CMK (cell line): ENCODE results near the gene DCLK3.

Experiments
- DNase-seq: peaks from one replicate; pipeline ENCODE4 v3.0.0-alpha.2; 2010; ENCODE audit warnings: low read depth

The DCLK3 gene

DNA sequence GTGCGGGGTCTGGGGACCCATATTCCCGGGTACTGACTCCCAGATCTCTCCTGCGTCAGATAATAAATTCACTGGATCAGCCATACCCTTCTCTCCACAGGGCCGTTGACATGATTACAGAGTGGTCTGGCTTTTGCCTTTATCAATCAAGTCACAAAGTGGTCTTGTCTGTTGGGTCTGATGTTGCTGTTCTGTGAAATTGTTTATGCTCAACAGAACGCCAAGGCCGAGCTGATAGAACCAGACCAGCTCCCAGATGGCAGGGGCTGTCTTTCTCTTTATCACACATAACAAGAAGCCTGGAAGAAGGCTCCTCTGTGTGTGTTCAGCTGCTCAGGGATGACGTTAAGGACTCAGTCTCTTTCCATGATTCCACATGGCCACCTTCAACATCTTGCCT, 751 bp upstream of the DCLK3 start:
- no peak for DNase-seq

DNA sequence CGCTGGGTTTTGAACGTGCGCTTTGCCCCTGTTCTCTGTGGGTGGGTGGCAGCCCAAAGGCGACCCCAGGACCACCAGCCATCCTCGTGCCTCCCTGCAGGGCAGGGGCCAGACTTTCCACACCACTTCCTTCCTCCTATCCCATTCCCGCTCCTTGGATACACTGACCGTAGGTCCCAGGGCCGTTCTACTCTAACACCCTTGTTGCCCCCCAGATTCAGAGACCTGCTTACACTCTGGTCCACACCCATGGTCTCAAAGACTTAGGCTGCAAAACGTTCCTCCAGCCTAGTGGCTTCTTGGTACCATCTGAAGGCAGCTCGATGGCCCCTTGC, 318 bp upstream of the DCLK3 start:
- no peak for DNase-seq

DNA sequence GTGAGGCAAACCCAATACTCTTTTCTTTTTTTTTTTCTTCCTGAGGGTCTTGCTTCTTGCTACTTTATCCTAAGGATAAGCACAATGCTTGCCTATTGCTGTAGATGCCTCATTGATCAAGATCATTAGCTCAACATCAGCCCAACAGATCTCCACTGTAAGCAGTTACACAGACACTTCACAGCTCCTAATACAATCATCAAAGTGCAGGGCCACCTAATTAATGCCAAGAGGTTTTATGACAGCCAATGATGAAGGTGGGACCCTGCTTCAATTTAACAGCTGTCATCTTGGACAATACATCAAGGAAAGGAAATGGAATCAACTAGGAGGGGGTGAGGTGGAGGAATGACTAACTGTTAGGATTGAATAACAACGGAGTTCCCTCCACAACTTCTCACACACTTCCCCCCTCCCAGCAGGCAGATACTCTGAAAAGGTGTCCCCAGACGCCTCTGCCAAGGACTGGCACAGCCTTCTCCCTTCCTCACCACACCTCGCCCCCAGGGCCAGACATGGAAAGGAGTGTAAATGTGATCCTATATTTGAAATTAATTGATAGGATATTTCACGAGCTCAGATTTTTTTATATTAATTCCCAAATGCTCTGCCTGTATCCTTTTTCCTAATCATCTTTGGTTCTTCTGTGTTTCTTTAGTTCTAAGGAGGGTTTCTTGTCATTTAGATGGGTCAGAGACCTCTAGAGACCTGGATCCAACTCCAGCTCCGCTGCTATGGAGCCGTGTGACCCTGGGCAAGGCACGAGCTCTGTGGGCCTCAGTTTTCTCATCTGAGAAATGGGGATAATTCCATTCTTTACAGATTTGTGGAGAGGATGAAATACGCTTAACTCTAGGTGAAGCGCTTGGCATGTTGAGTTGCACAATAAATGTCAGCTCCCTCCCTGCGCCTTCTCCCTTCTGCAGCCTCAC, 1.2 kb downstream of the DCLK3 start:
- DNase-seq, result no peak

DNA sequence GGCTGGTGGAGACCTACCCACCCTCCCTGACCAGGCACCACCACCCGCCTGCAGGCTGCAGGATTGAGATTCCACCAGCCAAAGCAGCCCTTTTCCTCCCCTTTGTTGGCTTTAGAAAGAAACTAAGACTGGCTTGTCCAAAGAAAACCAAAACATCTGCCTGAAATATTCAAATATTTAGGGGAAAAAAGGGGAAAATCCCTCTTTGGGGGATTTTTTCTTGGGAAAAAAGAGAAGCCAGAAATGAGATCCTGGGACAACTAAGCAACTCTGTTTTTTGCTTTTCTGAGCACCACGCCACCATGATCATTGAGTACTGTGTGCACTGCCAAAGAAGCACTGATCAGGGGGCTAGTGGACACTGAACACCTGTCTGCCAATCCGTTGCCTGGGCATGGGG, 2.6 kb downstream of the DCLK3 start:
- DNase-seq, result no peak

DNA sequence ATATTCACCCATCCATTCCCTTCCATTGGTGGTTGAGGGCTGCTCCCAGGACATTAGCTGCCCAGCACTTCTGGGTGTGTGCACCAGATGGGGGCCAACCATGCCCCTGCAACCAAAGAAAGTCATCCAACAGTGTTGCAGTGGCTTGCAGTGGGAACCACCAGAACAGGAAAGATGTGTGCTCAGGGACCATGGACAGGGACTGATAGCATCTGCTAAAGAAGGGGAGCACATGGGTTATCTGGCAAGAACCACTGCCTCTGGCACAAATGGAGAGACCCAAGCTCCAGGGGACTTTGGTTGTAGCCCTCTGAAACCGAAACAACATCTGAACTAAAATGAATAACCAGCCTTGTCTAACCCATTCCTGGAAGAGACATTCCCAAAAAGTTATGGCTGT, 8.1 kb downstream of the DCLK3 start:
- DNase-seq, result no peak

DNA sequence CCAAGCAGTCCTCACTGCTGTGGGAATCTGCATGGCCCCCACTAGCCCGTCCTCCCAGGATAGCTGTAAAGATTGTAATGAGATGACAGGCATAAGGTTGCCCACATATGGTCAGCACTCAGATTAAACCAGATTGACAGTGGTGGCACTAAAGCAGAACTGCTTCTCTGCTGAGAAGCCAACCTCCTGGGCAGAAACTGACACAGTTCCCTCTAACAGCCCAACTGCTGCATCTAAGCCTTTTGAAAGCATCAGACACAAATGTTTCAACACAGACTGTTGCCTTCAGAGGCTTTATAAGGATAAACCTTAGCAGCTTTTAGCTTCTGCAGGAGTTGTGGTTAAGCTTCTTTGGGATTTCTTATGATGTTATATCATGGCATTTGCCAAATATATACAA, 13.0 kb downstream of the DCLK3 start:
- DNase-seq, result no peak

DNA sequence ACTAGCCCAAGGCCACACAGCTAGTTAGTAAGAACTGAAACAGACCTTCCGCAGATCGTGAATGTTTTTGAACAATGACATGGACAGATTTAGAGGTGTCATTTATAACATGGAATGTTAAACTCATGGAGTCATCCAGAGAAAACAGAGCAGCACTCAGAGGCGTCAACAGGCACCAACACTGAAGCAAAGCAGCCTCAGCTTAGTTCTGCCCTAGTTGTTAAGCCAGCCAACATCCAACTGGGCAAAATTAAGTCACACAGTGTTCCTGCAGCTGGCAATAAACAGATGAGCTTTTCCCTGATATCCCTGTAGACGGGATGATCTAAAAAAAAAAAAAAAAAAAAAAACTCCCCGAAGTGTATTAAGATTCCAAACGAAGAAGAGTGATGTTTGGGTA, 13.6 kb downstream of the DCLK3 start:
- no peak for DNase-seq

DNA sequence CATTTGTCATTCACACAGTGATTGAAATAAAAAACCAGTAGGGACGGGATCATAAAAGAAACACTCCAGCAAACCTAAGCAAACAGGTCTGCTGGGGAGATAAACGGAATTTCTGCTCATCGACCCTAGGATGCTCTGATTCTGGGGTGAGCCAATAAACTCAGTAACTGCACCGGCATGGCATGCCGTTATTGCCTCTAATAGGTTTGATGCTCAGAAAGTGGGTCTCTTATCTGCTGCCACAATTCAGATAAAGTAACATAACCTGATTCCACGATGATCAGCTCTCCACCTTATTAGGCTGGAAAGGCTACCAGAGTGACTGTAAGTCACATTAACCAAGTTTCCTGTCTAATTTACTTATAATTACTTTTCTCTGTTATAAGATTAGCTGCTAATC, 19.6 kb downstream of the DCLK3 start:
- no peak for DNase-seq

DNA sequence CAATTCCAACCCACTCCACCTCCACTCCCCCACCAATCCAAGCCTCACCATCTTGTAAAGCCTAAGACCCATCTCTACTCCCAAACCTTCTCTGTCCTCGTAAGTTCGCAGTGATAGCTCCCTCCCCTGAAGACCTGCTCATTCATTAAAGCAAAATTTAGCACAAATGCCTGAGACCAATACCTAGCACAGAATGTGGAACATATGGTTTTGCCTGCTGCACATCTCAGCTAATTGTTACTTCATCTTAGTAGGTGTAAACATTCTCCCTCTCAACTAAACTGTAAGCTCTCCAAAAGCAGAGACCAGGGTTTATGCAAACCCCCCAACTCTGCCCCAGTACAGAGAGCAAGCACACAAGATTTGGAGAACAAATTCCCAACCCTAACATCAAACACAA, 20.5 kb downstream of the DCLK3 start:
- no peak for DNase-seq

DNA sequence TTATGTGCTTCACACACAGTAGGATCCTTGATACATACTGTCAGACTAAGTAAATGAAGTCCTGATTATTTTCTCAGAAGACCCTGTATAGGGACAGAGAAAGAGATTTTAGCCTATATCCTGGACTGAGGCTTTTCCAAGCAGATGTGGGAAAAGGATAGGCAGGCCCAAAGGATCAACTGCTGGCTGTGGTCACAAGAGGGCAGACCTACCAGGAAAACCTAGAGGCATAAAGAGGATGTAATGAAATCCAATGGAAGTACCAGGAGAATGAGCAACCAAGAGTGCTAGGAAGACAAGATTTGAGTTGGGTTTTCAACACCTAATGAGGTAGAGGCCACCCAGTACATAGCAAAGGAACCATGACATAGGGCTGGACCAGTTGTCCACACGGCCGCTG, 23.1 kb downstream of the DCLK3 start:
- DNase-seq, result no peak

DNA sequence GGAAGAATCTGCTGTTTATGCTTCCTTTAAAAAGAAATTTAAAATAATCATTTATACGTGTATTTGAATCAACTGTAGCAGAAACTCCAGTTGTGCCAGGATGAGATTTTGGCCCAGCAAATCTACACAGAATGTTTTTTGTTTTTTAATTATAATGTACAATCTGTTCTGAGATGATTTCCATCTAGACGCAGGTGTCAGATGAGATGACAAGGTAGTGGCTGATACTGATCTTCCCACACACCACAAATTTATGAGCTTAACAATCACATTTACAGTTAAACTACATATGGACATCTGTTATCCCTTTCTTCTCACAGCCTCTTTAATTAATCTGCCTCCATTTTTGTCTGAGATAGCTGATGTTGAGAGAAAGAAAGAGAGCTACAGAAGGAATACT, 23.6 kb downstream of the DCLK3 start:
- no peak for DNase-seq

DNA sequence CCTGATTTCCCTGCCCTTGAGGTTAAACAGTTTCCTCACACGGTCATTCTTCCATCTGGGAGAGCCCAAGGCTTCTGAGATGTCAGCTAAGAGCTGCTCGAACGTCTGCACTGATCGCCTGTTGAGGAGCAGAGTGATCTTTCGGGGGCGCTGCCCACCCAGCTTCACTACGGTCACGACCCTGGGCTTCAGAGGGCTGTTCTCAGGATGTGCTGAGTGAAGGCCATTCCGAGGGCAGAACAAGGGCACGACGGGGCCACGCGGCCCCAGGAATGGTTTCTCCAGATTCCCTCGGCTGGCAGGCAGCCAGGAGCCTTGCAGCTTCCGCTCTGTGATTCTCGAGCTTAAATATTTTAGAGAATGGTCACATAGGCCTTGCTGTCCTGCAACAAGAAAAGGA, 25.7 kb downstream of the DCLK3 start:
- no peak for DNase-seq

DNA sequence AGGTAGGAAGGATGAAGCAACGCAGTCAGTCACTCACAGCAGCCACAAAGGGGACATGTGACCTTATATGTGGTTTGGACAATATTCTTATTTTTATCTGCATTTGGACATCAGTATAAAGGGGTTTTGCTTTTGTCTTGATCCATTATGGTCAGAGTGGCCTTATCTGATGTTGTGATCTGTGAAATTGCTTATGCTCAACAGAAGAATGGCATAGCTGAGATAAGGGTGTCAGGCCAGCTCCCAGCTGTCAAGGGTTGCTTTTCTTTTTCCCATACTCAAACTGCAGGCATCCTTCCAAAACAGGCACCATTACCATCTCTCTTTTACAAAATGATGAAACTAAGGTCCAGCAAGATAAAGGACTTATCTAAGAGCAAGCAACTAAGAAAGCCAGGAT, 28.1 kb downstream of the DCLK3 start:
- DNase-seq, result no peak

DNA sequence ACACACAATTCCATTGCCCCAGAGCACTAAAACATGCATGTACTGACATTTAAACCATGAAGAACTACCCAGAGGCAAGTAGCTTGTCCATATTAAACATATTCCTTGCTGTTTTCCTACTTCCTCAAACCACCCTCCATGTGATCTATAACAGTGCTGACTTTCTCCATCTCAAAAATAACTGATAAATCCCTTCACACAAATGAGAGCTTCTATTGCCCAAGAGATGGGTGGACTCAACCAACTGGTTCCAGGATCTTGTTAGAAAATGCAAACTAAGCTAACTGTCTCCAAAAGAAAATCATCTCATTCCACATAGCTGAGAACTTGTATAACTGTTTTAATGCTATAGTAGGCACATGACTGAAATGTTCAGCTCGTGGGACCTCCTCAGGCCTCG, 29.6 kb downstream of the DCLK3 start:
- DNase-seq, result no peak

DNA sequence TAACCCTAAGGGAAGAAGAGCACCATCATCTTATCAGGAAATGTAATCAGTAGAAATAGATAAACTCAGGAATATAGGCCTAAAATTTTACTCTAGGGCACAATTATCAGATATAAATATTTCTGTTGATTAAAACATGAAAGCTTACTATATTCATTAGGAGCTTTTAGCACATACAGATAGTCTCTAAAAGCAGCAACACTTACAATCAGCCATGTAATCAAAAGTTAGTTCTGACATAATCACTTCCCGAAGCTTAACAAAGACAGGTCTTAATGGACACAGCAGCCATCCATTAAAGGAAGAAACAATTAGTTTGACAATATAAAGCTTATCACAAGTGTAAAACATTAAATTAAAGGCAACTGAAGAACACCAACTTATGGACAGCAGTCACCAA, 30.6 kb downstream of the DCLK3 start:
- no peak for DNase-seq

DNA sequence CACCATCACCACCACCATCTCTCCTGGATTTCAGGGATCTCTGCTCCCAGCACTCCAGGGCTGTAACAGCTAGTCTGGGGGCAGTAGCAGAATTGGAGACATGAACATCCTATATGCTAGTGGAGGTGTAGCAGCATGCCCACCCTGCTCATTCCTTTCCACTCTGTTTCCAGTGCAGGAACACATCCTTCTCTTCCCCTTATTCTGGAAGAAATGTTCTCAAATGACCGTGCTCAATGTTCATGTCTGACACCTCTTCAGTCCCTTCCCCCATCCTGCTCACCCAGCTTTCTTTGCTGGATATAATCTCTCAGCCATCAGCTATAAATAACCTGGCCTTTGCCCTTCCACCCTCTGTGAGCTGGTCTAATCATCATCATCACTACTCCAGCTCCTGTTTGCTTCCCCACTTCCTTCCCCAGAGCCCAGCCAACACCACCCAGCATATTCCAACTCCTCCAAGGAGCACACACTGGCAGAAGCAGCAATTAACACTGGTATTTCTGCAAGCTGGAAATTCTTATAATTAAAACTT, 31.1 kb downstream of the DCLK3 start:
- DNase-seq, result no peak

DNA sequence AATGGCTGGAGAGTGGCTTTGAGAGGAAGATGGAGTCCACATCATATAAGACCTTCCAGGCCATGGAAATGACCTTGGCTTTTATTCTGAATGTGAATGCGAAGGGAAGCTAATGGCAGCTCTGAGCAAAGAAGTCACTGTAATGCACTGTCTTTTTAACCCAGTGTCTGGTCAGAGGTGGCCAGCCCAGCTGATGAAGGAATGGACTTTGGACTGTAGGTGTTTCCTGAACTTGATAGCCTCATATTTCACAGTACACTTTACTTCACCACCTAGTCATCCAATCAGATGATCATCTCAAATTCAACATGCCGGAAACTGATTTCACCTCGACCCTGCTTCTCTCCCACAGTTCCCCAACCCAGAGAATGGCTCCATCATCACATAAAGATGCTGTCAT, 33.4 kb downstream of the DCLK3 start:
- DNase-seq, result no peak

DNA sequence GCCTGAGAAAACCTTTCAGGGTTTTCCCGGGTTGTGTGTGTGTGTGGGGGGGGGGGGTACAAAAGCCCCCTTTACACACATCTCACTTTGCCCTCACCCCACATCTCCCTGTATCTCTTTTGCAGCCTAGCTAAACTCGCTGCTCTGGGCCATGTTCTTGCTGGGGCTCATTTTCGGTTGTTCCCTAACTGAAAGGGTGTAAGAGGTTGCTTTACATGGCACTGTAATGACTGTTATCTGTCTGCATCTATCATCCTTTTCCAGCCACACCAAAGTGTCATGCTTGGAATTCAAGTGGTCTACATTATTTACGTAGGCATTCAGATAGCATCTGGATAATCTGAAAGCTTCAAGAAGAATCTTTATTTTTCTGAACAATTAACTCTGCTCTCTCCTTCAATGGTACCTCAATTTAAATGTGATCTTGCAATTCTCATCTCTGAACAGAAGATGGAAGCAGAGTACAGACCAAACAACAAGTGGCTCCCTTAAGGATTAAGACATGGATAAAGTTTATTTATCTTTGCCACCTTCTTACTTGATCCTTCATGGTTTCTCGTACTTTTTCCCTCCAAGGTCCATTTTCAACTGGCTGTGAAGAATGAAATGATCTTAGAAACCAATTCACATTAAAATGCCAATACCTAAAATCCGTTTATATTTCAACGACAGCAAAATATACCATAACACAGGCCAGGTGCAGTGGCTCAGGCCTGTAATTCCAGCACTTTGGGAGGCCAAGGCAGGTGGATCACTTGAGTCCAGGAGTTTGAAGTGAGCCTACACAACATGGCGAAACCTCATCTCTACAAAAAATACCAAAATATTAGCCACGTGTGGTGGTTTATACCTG, 34.9 kb downstream of the DCLK3 start:
- no peak for DNase-seq

DNA sequence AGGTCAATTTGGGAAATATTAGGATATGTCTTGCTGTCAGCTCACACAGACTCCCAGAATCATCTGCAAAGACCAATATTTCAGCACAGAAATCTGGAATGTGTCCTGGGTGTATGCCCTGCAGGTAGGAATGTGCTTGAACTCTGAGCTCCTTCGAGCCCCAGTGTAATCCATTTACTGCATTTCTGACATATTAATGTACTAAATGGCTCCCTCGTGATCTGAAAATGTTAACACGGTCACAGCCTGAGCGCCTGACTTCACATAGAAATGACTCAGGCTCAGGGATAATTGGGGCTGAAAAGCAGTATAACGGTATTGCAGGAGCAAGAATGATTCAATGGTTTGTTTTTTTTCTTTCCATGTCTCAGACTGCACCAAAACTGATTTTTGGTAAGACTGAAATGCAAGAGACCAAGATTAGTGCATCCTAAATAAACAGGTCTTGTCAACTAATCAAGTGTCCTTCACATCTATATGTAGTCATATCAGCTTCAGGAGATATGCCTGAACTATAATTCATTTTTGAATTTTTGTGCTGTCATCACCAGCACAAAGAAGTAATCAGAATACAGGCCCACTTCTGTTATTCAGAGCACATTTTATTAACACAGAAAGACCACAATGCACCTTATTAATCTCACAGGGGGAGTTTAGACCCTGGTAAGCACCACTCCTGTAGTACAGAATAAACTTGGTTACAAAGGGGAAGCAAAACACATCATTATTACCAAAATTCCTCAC, 49.8 kb downstream of the DCLK3 start:
- DNase-seq, result no peak

DNA sequence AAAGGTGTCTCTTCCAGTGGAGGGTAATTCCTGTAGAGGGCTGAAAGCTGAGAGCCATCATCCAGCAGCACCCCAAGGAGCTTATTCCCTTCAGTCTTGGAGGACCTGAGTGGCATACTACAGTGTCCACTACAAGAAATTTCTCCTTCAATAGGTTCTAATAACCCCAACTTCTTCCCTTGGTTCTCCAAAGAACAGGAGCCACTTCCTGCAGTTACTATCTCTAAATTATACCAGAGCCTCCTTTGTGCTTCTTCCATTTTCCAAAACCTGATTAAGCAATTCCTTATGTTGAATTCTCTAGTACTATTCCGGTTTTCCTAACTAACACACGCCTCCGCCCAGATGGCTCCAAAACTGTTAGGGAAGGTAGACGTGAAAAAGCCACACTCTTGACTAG, 50.4 kb downstream of the DCLK3 start:
- no peak for DNase-seq

DNA sequence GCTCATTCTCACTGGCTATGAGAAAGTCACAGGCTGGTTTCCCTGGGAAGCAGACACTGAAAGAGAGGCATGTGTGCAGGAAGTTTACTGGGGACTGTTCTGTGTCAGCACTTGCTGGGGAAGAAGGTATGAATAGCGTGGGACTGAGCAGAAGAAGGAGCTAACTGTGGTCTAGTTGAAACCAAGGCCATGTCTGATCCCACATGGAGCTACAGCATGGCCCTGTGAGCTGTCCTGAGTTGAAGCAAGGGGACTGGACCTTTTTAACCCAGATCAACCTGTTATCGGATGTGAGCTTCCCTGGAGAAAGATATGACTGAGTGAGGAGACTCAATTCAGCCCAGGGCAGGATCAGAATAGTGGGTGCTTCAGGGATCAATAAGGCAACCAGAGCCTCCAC, 53.7 kb downstream of the DCLK3 start:
- DNase-seq, result no peak

DNA sequence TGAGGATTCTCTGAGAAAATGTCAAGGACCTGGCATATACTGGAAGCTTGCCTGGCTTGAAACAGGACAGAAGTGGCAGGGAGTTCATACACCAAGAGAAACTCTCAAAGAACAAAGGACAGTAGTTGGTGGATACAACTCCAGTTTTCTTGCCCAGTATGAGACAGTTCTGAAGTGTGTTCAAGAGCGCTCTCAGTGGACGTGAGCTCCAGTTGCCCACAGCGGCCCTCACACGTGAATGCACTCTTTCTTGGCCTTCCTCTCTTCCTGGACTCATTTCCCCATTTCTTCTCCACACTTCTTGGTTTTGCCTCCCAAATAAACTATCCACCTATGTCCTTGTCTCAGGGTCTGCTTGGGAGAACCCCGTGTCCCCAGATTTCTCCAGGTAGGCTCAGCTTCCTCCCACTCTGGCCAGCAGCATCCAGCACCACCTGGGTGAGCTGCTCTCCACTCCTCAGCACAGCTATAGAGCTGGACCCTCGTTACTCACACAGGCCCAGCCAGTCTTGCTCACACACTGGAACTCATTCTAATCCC, 54.5 kb downstream of the DCLK3 start:
- no peak for DNase-seq
